Measurements from ENCODE around the gene KRT7. TPM values are rescaled to one million over a fixed set of nuclear protein-coding genes. Genes with fewer than 3 reads are reported as not detected.
A peak's percentile ranks its signal among the peaks of the same experiment; 100 is the strongest.

KRT7 gene
- total RNA-seq, 1 experiment from 2014 or later, result 13.9 TPM

DNA sequence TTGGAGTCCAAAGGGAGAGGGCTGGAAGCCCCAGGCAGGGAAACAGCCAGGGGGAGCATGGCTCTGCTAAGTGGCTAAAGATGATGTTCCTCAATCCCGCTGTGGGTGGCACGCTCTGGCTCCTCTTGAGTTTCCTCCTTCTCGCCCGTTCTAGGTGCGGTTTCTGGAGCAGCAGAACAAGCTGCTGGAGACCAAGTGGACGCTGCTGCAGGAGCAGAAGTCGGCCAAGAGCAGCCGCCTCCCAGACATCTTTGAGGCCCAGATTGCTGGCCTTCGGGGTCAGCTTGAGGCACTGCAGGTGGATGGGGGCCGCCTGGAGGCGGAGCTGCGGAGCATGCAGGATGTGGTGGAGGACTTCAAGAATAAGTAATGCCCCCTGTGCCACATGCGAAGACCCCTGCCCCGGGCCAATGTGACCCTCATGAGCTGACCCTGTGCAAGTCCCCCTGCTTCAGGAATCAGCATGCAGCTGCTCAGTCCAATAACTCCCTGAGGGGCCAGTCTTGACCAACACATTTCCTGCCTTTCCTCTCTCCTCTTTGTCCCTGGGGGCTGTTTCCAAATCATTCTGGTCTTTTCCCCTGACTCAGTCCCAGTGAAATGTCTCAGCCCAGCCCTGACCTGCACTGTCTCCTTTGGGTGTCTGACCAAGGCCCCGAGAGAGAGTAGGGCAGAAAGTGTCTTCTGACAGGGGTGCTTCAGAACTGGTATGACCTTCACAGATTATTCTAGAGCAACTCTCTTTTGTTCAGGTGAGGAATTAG is 2.1 kb downstream of the KRT7 start:
- H3K27me3 Mint-ChIP-seq (ENCODE audit: insufficient read depth, unreplicated experiment), result no peaks in the 10 kb centered on the region
- CTCF ChIA-PET, result interaction anchor here (2.0 kb wide), 1 partner anchor 44 kb away, joined by 8 read pairs; no protein-coding TSS in a partner anchor
- Histone ChIP-seq H3K9me3 (no peaks in the 10 kb centered on the region), H3K27me3 (replicated peaks; ENCODE audit: control insufficient read depth, insufficient read depth, low read length) (no peaks in the 10 kb centered on the region), H3K4me1 (peaks cover 62% of the 10 kb centered on the region), H3K4me3 (ENCODE audit: low read depth, low read length) (no peak overlapping the region), H3K36me3 (ENCODE audit: control insufficient read depth, insufficient read depth, low read length) (no peaks in the 10 kb centered on the region)
- H3K4me1 Mint-ChIP-seq (ENCODE audit: low read depth, unreplicated experiment), result peaks cover 52% of the 10 kb centered on the region
- no TSS peak for BruUV-seq (replicated peaks)
- POLR2A ChIA-PET, result no interaction called here
- DNase-seq, result no peak
- TF ChIP-seq, protein P1, sequence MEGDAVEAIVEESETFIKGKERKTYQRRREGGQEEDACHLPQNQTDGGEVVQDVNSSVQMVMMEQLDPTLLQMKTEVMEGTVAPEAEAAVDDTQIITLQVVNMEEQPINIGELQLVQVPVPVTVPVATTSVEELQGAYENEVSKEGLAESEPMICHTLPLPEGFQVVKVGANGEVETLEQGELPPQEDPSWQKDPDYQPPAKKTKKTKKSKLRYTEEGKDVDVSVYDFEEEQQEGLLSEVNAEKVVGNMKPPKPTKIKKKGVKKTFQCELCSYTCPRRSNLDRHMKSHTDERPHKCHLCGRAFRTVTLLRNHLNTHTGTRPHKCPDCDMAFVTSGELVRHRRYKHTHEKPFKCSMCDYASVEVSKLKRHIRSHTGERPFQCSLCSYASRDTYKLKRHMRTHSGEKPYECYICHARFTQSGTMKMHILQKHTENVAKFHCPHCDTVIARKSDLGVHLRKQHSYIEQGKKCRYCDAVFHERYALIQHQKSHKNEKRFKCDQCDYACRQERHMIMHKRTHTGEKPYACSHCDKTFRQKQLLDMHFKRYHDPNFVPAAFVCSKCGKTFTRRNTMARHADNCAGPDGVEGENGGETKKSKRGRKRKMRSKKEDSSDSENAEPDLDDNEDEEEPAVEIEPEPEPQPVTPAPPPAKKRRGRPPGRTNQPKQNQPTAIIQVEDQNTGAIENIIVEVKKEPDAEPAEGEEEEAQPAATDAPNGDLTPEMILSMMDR (IDR thresholded peaks at IDR 0.05; ENCODE audit: insufficient read depth in 1 of 2, low read depth in 1 of 2, low read length in 1 of 2, severe bottlenecking in 1 of 2, unreplicated experiment in 1 of 2), result no peak
- peak overlapping the region; percentile 61 for H3K27ac Mint-ChIP-seq (ENCODE audit: unreplicated experiment)
- H3K36me3 Mint-ChIP-seq (ENCODE audit: insufficient read depth, unreplicated experiment), result peaks cover 5% of the 10 kb centered on the region
- intact Hi-C loops (cut with micrococcal nuclease; ENCODE audit: unreplicated experiment), result no loop called here
- H3K4me3 Mint-ChIP-seq (ENCODE audit: unreplicated experiment), result peak overlapping the region; percentile 31
- H3K9me3 Mint-ChIP-seq (ENCODE audit: unreplicated experiment), result no peaks in the 10 kb centered on the region

DNA sequence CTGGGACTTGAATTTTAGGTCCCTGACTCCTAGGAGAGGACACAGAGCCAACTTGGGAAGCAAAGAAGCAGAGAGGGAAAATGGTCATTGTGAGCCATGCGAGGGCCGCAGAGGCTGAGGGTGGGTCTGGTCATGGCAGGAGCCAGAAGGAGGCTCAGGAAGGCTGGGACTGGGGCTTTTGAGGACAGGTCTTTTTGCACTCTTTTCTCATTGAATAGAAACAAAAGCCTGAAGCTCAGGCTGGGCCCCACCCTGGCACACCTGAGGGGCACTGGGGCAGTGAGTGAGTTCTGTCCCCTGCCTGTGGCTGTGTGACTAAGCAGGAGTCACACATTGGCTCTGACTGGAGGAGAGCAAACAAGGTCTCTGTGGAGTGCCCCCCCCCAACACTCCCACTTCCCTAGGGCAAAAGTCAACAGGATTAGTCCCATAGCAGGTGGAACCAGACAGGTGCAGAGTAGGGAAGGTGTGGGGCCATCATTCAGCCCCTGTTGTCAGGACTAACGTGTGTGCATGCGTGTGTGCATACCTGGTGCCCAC is 2.8 kb downstream of the KRT7 start:
- Mint-ChIP-seq H3K36me3 (ENCODE audit: insufficient read depth, unreplicated experiment) (peaks cover 5% of the 10 kb centered on the region), H3K27ac (ENCODE audit: unreplicated experiment) (peak overlapping the region; percentile 43), H3K4me3 (ENCODE audit: unreplicated experiment) (no peak overlapping the region), H3K27me3 (ENCODE audit: insufficient read depth, unreplicated experiment) (no peaks in the 10 kb centered on the region), H3K4me1 (ENCODE audit: low read depth, unreplicated experiment) (peaks cover 45% of the 10 kb centered on the region), H3K9me3 (ENCODE audit: unreplicated experiment) (no peaks in the 10 kb centered on the region)
- H3K27me3 ChIP-seq (replicated peaks; ENCODE audit: control insufficient read depth, insufficient read depth, low read length), result no peaks in the 10 kb centered on the region
- no peak overlapping the region for H3K4me3 ChIP-seq (ENCODE audit: low read depth, low read length)
- no peaks in the 10 kb centered on the region for H3K9me3 ChIP-seq
- H3K36me3 ChIP-seq (ENCODE audit: control insufficient read depth, insufficient read depth, low read length), result no peaks in the 10 kb centered on the region
- DNase-seq, result peak; percentile 65 to 80
- intact Hi-C loops (cut with micrococcal nuclease; ENCODE audit: unreplicated experiment), result no loop called here
- BruUV-seq (replicated peaks), result no TSS peak
- CTCF ChIA-PET, result interaction anchor here (2.0 kb wide), 1 partner anchor 43 kb away, joined by 8 read pairs; no protein-coding TSS in a partner anchor
- POLR2A ChIA-PET, result no interaction called here
- TF ChIP-seq, protein P1 (IDR thresholded peaks at IDR 0.05; ENCODE audit: insufficient read depth in 1 of 2, low read depth in 1 of 2, low read length in 1 of 2, severe bottlenecking in 1 of 2, unreplicated experiment in 1 of 2), result no peak
- peaks cover 56% of the 10 kb centered on the region for H3K4me1 ChIP-seq

DNA sequence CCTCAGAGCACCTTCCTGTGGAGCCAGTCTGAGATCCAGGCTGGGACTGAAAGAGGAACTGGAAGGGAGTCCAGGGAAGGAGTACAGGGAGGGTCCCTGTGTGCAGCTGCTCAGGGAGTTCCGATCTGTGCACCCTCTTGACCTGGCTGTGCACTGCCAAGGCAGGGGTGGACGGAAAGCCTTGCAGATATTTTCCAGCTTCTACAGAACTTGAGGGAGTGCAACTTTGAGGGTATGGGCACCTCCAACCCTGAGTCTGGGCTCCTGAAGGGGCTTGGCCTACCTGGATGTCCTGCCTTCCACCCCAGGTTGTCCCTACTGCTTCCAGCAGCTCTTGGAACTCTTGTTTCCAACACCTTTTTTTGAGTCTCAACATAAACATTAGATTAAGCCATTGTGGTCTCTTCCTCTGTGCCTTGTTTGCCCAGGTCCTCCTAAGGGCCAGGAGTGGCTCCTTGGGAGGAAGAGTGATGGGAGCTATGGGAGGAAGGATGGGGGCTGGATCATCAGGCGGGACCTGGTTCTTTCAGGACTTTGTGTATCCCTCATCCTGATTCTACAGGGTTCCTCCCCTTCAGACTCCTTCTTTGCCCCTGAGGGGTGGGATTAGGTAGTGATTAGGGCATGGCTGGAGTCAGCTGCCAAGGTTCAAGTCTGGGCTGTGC is 3.5 kb downstream of the KRT7 start:
- Histone ChIP-seq H3K4me1 (peaks cover 50% of the 10 kb centered on the region), H3K27me3 (replicated peaks; ENCODE audit: control insufficient read depth, insufficient read depth, low read length) (no peaks in the 10 kb centered on the region), H3K4me3 (ENCODE audit: low read depth, low read length) (no peak overlapping the region), H3K9me3 (no peaks in the 10 kb centered on the region), H3K36me3 (ENCODE audit: control insufficient read depth, insufficient read depth, low read length) (no peaks in the 10 kb centered on the region)
- H3K4me3 Mint-ChIP-seq (ENCODE audit: unreplicated experiment), result no peak overlapping the region
- ChIA-PET CTCF (interaction anchor here (2.0 kb wide), 1 partner anchor 43 kb away, joined by 8 read pairs; no protein-coding TSS in a partner anchor), POLR2A (no interaction called here)
- H3K27me3 Mint-ChIP-seq (ENCODE audit: insufficient read depth, unreplicated experiment), result no peaks in the 10 kb centered on the region
- peaks cover 5% of the 10 kb centered on the region for H3K36me3 Mint-ChIP-seq (ENCODE audit: insufficient read depth, unreplicated experiment)
- intact Hi-C loops (cut with micrococcal nuclease; ENCODE audit: unreplicated experiment), result no loop called here
- no TSS peak for BruUV-seq (replicated peaks)
- TF ChIP-seq, protein P1 (IDR thresholded peaks at IDR 0.05; ENCODE audit: insufficient read depth in 1 of 2, low read depth in 1 of 2, low read length in 1 of 2, severe bottlenecking in 1 of 2, unreplicated experiment in 1 of 2), result no peak
- no peak for DNase-seq
- no peak overlapping the region for H3K27ac Mint-ChIP-seq (ENCODE audit: unreplicated experiment)
- H3K9me3 Mint-ChIP-seq (ENCODE audit: unreplicated experiment), result no peaks in the 10 kb centered on the region
- peaks cover 39% of the 10 kb centered on the region for H3K4me1 Mint-ChIP-seq (ENCODE audit: low read depth, unreplicated experiment)
